NT2/D1 (cell line): ENCODE results near the gene GRID2.

Experiments
- DNase-seq: peaks from one replicate; pipeline ENCODE4 v3.0.0-alpha.2; 2011; ENCODE audit warnings: low read depth, low spot score
- H3K27me3 ChIP-seq: 2 replicates; pipeline ENCODE4 v1.6.0; 2011; ENCODE audit warnings: mild to moderate bottlenecking; ENCODE audit not compliant: insufficient read length, insufficient read depth
- H3K36me3 ChIP-seq: 2 replicates; pipeline ENCODE4 v1.6.1; 2011; ENCODE audit warnings: mild to moderate bottlenecking, low read length, mixed read lengths; ENCODE audit not compliant: insufficient read depth, insufficient read length
- H3K4me1 ChIP-seq: 2 replicates; pipeline ENCODE4 v1.5.1; 2011; ENCODE audit not compliant: insufficient read depth, insufficient read length
- H3K4me3 ChIP-seq: 2 replicates; pipeline ENCODE4 v1.5.1; 2011; ENCODE audit warnings: low read depth; ENCODE audit not compliant: insufficient read length
- H3K9ac ChIP-seq: 2 replicates; pipeline ENCODE4 v1.6.0; 2011; ENCODE audit warnings: low read depth; ENCODE audit not compliant: insufficient read length
- H3K9me3 ChIP-seq: 2 replicates; pipeline ENCODE4 v1.5.1; 2011; ENCODE audit warnings: mild to moderate bottlenecking, low read length; ENCODE audit not compliant: insufficient read depth
- SUZ12 ChIP-seq: IDR thresholded peaks from 2 replicates; pipeline ENCODE4 v1.6.1; 2011; ENCODE audit not compliant: insufficient read length, insufficient read depth; ENCODE audit errors: extremely low read depth
- YY1 ChIP-seq: IDR thresholded peaks from 2 replicates; pipeline ENCODE4 v1.6.1; 2011; ENCODE audit not compliant: insufficient read length, insufficient read depth
- ZNF274 ChIP-seq: IDR thresholded peaks from 2 replicates; pipeline ENCODE4 v1.6.1; 2011; ENCODE audit warnings: mild to moderate bottlenecking, low read depth, low read length

Gene GRID2

GRCh38 chr4:93698686-93699085 lies 1394.9 kb downstream of the GRID2 start:
- Histone ChIP-seq H3K9ac (no peak overlapping the region), H3K27me3 (no peaks in the 10 kb centered on the region), H3K4me3 (no peak overlapping the region), H3K36me3 (no peaks in the 10 kb centered on the region), H3K4me1 (no peaks in the 10 kb centered on the region), H3K9me3 (no peaks in the 10 kb centered on the region)
- TF ChIP-seq ZNF274: no peak
- TF ChIP-seq YY1: no peak
- no peak for TF ChIP-seq SUZ12
- no peak for DNase-seq

GRCh38 chr4:93700571-93700970 lies 1396.8 kb downstream of the GRID2 start:
- no peak for DNase-seq
- Histone ChIP-seq H3K4me3 (no peak overlapping the region), H3K4me1 (no peaks in the 10 kb centered on the region), H3K9ac (no peak overlapping the region), H3K9me3 (no peaks in the 10 kb centered on the region), H3K36me3 (no peaks in the 10 kb centered on the region), H3K27me3 (no peaks in the 10 kb centered on the region)
- TF ChIP-seq ZNF274 (no peak), SUZ12 (no peak), YY1 (no peak)

GRCh38 chr4:93710101-93710846 lies 1406.5 kb downstream of the GRID2 start:
- peak; percentile 18 for DNase-seq
- Histone ChIP-seq H3K9ac (no peak overlapping the region), H3K36me3 (no peaks in the 10 kb centered on the region), H3K27me3 (no peaks in the 10 kb centered on the region), H3K4me3 (no peak overlapping the region), H3K9me3 (no peaks in the 10 kb centered on the region), H3K4me1 (no peaks in the 10 kb centered on the region)
- TF ChIP-seq YY1 (no peak), SUZ12 (no peak), ZNF274 (no peak)

- no peak for TF ChIP-seq ZNF274
- TF ChIP-seq SUZ12: no peak
- no peak for TF ChIP-seq YY1
- Histone ChIP-seq H3K9ac (no peak overlapping the region), H3K27me3 (no peaks in the 10 kb centered on the region), H3K4me3 (no peak overlapping the region), H3K36me3 (no peaks in the 10 kb centered on the region), H3K4me1 (no peaks in the 10 kb centered on the region), H3K9me3 (no peaks in the 10 kb centered on the region)
- no peak for DNase-seq
Measured at GRCh38 chr4:93710847-93711430, 1407.2 kb downstream of the GRID2 start.

- Histone ChIP-seq H3K4me3 (no peak overlapping the region), H3K9me3 (no peaks in the 10 kb centered on the region), H3K27me3 (no peaks in the 10 kb centered on the region), H3K9ac (no peak overlapping the region), H3K36me3 (no peaks in the 10 kb centered on the region), H3K4me1 (no peaks in the 10 kb centered on the region)
- TF ChIP-seq SUZ12: no peak
- no peak for TF ChIP-seq ZNF274
- no peak for TF ChIP-seq YY1
- no peak for DNase-seq
Measured at GRCh38 chr4:93718233-93718632, 1414.5 kb downstream of the GRID2 start.

DNA sequence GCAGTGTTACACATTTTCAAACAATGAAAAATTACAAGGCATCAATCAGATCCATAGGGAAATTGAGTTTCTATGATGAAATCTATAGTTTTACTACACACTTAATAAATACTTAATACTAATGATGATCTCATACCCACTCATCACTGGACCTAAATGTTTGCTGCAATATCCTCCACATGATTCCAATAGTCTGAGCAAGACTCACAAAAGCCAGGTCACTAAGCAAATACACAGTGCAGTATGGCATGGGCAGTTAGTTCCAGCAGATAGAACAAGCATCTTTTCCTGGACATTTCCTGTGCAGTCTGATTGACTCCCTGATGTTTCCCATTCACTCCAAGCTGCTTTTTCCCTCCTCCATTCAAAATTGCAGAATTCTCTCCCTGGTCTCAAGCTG lies 1415.8 kb downstream of the GRID2 start:
- Histone ChIP-seq H3K4me3 (no peak overlapping the region), H3K27me3 (no peaks in the 10 kb centered on the region), H3K9me3 (no peaks in the 10 kb centered on the region), H3K36me3 (no peaks in the 10 kb centered on the region), H3K9ac (no peak overlapping the region), H3K4me1 (no peaks in the 10 kb centered on the region)
- TF ChIP-seq YY1 (no peak), ZNF274 (no peak), SUZ12 (no peak)
- DNase-seq: no peak

DNA sequence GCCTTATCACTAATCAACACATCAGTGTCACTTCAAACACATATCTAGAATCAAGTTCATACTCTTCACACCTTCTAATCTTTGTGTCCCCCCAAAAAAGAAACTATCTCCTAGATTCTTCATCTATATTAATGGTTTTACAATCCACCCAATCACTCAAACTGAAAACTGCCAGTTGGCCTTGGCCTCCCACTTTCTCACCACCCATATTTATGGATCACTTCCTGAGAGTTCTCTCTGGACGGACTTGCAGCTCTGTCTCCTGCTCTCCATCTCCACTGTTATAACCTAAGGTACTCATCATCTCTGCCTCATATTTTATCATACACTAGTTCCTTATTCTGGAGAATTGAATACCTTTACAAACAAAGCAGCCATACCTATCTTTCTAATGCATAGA lies 1418.7 kb downstream of the GRID2 start:
- TF ChIP-seq SUZ12 (no peak), ZNF274 (no peak), YY1 (no peak)
- H3K4me1 ChIP-seq: no peaks in the 10 kb centered on the region
- no peak for DNase-seq
- no peak overlapping the region for H3K9ac ChIP-seq
- no peaks in the 10 kb centered on the region for H3K27me3 ChIP-seq
- H3K9me3 ChIP-seq: no peaks in the 10 kb centered on the region
- no peaks in the 10 kb centered on the region for H3K36me3 ChIP-seq
- no peak overlapping the region for H3K4me3 ChIP-seq

DNA sequence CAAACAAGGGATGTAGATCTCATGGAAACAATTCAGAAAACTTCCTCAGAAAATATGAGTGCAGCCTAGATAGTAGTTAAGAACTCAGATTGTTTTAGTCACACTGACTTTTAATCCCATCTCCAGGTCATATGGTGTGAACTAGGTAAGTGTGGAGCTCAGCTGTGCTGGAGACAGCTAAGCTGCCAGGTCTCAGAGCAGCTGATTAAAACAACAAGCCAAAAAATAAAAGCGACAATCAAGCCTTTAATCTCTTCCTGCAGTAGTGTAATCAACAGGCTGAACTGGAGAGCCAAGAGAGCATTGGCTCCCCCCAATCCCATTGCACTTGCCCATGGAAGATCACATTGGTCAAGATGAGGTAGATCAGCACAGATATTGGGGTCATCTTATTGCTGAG lies 1426.5 kb downstream of the GRID2 start:
- H3K27me3 ChIP-seq: no peaks in the 10 kb centered on the region
- H3K4me3 ChIP-seq: no peak overlapping the region
- no peaks in the 10 kb centered on the region for H3K36me3 ChIP-seq
- no peaks in the 10 kb centered on the region for H3K9me3 ChIP-seq
- no peak overlapping the region for H3K9ac ChIP-seq
- DNase-seq: no peak
- no peaks in the 10 kb centered on the region for H3K4me1 ChIP-seq
- TF ChIP-seq SUZ12 (no peak), YY1 (no peak), ZNF274 (no peak)
